G401.6 (cell line): ENCODE data around the gene AGAP3.

ENCODE experiments used
- FAIRE-seq: peaks from 2 replicates; lab custom pipeline; 2012; peaks lifted over from hg19 to GRCh38; lab: Jason Lieb, UNC

The AGAP3 gene

GRCh38 chr7:151167197-151167961 is 81.1 kb downstream of the AGAP3 start, which contains the start of gene GBX1:
GBX1 (minus strand) TSS chr7:151167694; CDS start chr7:151167548, 146 bp downstream.
- FAIRE-seq, result no peak

GRCh38 chr7:151168003-151168786 is 81.9 kb downstream of the AGAP3 start:
- FAIRE-seq, result no peak

- no peak for FAIRE-seq
These were observed 82.5 kb downstream of the AGAP3 start for GRCh38 chr7:151168787-151169162.

- peak; percentile 88 for FAIRE-seq
These were observed 86.2 kb downstream of the AGAP3 start for GRCh38 chr7:151172273-151173141.

GRCh38 chr7:151173386-151174245 is 87.3 kb downstream of the AGAP3 start:
- no peak for FAIRE-seq

GRCh38 chr7:151174246-151175046 is 88.2 kb downstream of the AGAP3 start:
- no peak for FAIRE-seq

- FAIRE-seq, result no peak
These were observed 88.9 kb downstream of the AGAP3 start for GRCh38 chr7:151175047-151175792.

- FAIRE-seq, result no peak
These were observed 89.6 kb downstream of the AGAP3 start for GRCh38 chr7:151175793-151176311.

GRCh38 chr7:151176401-151176800 is 90.1 kb downstream of the AGAP3 start:
- FAIRE-seq, result no peak

- FAIRE-seq, result no peak
These were observed 91.0 kb downstream of the AGAP3 start for GRCh38 chr7:151177310-151177709.

- no peak for FAIRE-seq
These were observed 92.0 kb downstream of the AGAP3 start for GRCh38 chr7:151178236-151178635.

GRCh38 chr7:151178831-151179230 is 92.6 kb downstream of the AGAP3 start:
- FAIRE-seq, result no peak

GRCh38 chr7:151179287-151179860 is 93.1 kb downstream of the AGAP3 start:
- FAIRE-seq, result no peak

GRCh38 chr7:151179946-151180345 is 93.7 kb downstream of the AGAP3 start:
- no peak for FAIRE-seq

GRCh38 chr7:151181011-151181431 is 94.7 kb downstream of the AGAP3 start:
- FAIRE-seq, result no peak

- FAIRE-seq, result no peak
These were observed 99.7 kb downstream of the AGAP3 start for GRCh38 chr7:151185762-151186639.

GRCh38 chr7:151186640-151187408 is 100.5 kb downstream of the AGAP3 start, which contains the start of gene ASB10:
ASB10 (minus strand) TSS chr7:151187250; CDS start chr7:151187130, 120 bp downstream.
- FAIRE-seq, result no peak
